Thoracic aorta (tissue), 2 donors: ENCODE data around the gene ZIC2. TPM values are rescaled to one million over a fixed set of nuclear protein-coding genes. Genes with fewer than 3 reads are reported as not detected.
A peak's percentile ranks its signal among the peaks of the same experiment; 100 is the strongest.

Experiments
- ATAC-seq: fragments of 150-250 bp; one replicate; pipeline ENCODE4 v1.8.0; 2017; ENCODE audit warnings: low read depth; ENCODE audit not compliant: insufficient number of reproducible peaks, low FRiP score
- DNase-seq: peaks from one replicate; pipeline ENCODE4 v3.0.0-alpha.2; 2020; ENCODE audit warnings: low spot score
- H3K27ac ChIP-seq, 2 donors: fragments of 200-600 bp; sonication (generic); 1 replicate in 1 of 2; 2 replicates in 1 of 2; pipeline ENCODE4 v1.5.1; 2016; ENCODE audit warnings: mild to moderate bottlenecking in 2 of 2, moderate library complexity in 2 of 2
- H3K27me3 ChIP-seq: fragments of 200-600 bp; sonication (generic); replicated peaks from 2 replicates; pipeline ENCODE4 v1.6.0; 2016; ENCODE audit warnings: mild to moderate bottlenecking; ENCODE audit not compliant: insufficient read depth
- H3K36me3 ChIP-seq: fragments of 200-600 bp; sonication (generic); one replicate; pipeline ENCODE4 v1.5.1; 2016
- H3K4me1 ChIP-seq, 2 donors: fragments of 200-600 bp; sonication (generic); 1 replicate in 1 of 2; 2 replicates in 1 of 2; pipeline versions ENCODE4 v1.5.1 to v1.6.0; 2016; ENCODE audit warnings: low read depth in 2 of 2, mild to moderate bottlenecking in 1 of 2; ENCODE audit not compliant: control insufficient read depth in 1 of 2
- H3K4me3 ChIP-seq: fragments of 200-600 bp; sonication (generic); 2 replicates; pipeline ENCODE4 v1.5.1; 2016; ENCODE audit warnings: mild to moderate bottlenecking
- H3K9me3 ChIP-seq: fragments of 200-600 bp; sonication (generic); 2 replicates; pipeline ENCODE4 v1.5.1; 2016
- total RNA-seq, 2 donors: library from RNA; depleted of rRNA; stranded (reverse); fragments of >200 nt; gene quantifications; one replicate each; pipeline versions ENCODE4 v1.1.0 to v1.2.3, GENCODE V29; 2016
- TF ChIP-seq, protein P1 (sequence below): fragments of 200-600 bp; sonication (generic); IDR thresholded peaks from one replicate; pipeline ENCODE4 v1.5.1; 2019; ENCODE audit warnings: antibody characterized with exemption

ZIC2 gene
- total RNA-seq, 2 donors from 2014 or later: not detected

DNA sequence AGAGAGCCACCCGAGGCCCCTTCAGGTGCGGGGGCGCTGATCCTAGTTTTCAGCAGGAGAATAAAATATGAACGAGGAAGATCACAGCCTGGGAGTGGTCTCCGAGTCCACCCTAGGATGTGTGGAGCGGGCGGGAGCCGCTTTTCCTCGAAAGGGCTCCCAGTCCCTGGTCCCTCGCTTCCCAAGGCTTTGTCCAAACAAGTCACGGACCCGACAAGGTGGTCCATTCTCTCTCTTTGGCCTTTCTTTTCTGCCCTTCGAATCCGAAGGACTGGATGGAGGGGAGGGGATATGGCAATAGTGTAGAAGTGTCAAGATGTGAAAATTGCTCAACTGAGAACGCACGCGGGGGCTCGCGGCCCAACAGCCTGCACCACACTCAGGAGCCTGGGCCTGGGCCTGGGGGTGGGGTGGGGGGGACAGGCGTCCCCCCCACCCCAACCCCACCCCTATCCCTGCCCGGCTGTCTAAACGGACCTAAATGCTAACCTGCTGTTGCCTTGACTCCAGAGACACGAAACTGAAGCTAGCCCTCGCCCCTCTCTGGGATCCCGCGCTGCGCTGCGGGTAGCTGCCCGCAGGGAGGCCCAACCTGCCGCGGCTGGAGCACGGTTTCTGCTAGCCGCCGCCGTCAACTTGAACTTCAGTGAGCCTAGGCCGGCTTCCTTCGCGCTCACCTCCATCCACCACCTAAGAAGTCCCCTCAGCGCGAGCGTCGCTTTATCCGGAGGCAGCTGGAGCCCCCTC, 7.1 kb downstream of the ZIC2 start:
- DNase-seq (no peak), ATAC-seq (no peak)
- H3K27me3 ChIP-seq: peaks cover 79% of the 10 kb centered on the region
- H3K27ac ChIP-seq: peak overlapping the region in 1 of 2 donors; percentile 37
- peaks cover 4 to 5% of the 10 kb centered on the region in 2 donors for H3K4me1 ChIP-seq
- no peaks in the 10 kb centered on the region for H3K9me3 ChIP-seq
- TF ChIP-seq, protein P1, sequence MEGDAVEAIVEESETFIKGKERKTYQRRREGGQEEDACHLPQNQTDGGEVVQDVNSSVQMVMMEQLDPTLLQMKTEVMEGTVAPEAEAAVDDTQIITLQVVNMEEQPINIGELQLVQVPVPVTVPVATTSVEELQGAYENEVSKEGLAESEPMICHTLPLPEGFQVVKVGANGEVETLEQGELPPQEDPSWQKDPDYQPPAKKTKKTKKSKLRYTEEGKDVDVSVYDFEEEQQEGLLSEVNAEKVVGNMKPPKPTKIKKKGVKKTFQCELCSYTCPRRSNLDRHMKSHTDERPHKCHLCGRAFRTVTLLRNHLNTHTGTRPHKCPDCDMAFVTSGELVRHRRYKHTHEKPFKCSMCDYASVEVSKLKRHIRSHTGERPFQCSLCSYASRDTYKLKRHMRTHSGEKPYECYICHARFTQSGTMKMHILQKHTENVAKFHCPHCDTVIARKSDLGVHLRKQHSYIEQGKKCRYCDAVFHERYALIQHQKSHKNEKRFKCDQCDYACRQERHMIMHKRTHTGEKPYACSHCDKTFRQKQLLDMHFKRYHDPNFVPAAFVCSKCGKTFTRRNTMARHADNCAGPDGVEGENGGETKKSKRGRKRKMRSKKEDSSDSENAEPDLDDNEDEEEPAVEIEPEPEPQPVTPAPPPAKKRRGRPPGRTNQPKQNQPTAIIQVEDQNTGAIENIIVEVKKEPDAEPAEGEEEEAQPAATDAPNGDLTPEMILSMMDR: no peak
- no peaks in the 10 kb centered on the region for H3K36me3 ChIP-seq
- no peak overlapping the region for H3K4me3 ChIP-seq

DNA sequence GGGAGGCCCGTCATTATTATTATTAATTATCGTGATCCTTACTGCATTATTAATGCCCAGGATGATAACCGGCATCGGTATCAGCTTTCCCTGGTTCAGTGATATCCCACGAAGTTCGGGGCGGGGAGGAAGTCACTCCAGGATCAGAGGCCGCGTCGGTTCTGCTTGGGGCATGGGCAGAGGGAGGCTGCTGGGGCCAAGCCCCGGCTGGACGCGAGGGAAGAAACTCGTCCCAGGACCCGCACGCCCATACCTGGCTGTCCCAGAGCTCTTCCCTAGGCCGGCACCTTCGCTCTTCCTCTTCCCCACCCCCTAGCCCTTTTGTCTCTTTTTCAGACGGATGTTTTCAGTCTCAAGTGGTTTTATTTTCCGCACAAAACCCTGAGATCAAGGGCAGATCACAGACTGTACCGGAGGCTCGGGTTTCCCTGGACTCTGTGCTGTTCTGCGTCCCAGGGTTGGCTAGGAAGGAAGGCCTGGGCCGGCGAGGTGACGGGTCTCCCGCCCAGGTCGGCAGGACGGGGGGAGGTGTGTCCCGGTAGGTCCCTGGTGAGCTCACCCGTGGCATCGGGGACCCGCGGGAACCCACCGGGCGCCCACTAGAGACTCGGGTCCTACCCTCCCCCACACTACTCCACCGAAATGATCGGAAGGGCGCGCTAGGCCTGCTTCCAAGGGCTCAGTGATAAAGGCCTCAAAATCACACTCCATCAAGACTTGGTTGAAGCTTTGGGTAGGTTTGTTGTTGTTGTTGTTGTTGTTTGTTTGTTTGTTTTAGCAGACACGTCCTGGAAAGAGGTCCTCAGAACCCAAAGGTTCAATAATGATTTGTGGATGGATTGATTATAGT, 7.9 kb downstream of the ZIC2 start:
- DNase-seq (no peak), ATAC-seq (no peak)
- no peaks in the 10 kb centered on the region for H3K9me3 ChIP-seq
- peaks cover 4 to 5% of the 10 kb centered on the region in 2 donors for H3K4me1 ChIP-seq
- H3K4me3 ChIP-seq: peak overlapping the region; percentile 5
- TF ChIP-seq, protein P1: no peak
- H3K27me3 ChIP-seq: peaks cover 79% of the 10 kb centered on the region
- H3K36me3 ChIP-seq: no peaks in the 10 kb centered on the region
- H3K27ac ChIP-seq: no peak overlapping the region

DNA sequence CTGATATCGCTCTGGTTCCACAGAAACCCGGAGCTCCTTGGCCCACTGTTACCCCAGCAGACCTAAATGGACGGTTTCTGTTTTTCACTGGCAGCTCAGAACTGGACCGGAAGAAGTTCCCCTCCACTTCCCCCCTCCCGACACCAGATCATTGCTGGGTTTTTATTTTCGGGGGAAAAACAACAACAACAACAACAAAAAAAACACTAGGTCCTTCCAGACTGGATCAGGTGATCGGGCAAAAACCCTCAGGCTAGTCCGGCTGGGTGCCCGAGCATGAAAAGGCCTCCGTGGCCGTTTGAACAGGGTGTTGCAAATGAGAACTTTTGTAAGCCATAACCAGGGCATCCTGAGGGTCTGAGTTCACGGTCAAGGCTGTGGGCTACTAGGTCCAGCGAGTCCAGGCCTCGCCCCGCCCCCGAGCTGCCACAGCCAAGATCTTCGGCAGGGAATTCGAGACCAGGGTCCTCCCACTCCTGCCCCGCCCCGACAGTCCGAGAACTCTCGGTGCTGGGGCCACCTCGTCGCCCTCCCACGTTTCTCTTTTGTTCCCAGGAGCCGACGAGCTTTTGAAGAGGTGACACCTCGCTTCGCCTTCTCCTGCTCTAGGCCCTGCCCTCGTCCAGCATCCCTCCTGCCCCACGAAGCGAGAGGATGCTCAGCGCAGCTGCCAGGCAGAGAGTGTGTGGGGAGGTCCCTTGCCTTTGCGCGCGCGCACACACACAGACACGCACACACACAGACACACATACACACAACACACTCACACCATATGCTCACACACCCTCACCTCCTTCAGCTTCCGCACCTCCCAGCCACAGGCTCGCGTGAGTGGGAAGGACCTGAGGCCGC, 8.8 kb downstream of the ZIC2 start:
- H3K27ac ChIP-seq: no peak overlapping the region
- peaks cover 81% of the 10 kb centered on the region for H3K27me3 ChIP-seq
- no peak for ATAC-seq
- H3K36me3 ChIP-seq: no peaks in the 10 kb centered on the region
- peak overlapping the region; percentile 5 for H3K4me3 ChIP-seq
- TF ChIP-seq, protein P1: no peak
- H3K4me1 ChIP-seq: peaks cover 4 to 5% of the 10 kb centered on the region in 2 donors
- no peaks in the 10 kb centered on the region for H3K9me3 ChIP-seq
- no peak for DNase-seq

GRCh38 chr13:99991013-99991827, 9.6 kb downstream of the ZIC2 start:
- TF ChIP-seq, protein P1: no peak
- Histone ChIP-seq H3K36me3 (no peaks in the 10 kb centered on the region), H3K27ac (peak overlapping the region in 1 of 2 donors; percentile 14), H3K27me3 (peaks cover 84% of the 10 kb centered on the region), H3K9me3 (no peaks in the 10 kb centered on the region), H3K4me1 (peaks cover 4 to 5% of the 10 kb centered on the region in 2 donors), H3K4me3 (no peak overlapping the region)
- ATAC-seq: no peak
- DNase-seq: no peak
